ENCODE results near the gene RELL1.
A peak's percentile ranks its signal among the peaks of the same experiment; 100 is the strongest.
"Not testable (repeated sequence)": the region's sequence is repeated elsewhere in the genome, so short reads cannot be mapped to it uniquely, and the experiment has no call there.

The RELL1 gene

GRCh38 chr4:37682701-37683401 is 3.3 kb downstream of the RELL1 start:
- no peak for DNase-seq (ENCODE audit: low spot score in 2 of 2)
- Mint-ChIP-seq H3K4me1 (peaks cover 46% of the 10 kb centered on the region), H3K36me3 (peaks cover 44% of the 10 kb centered on the region), H3K27ac (peak overlapping the region; percentile 52), H3K4me3 (peak overlapping the region; percentile 52), H3K9me3 (no peaks in the 10 kb centered on the region)
- no peak for ATAC-seq

DNA sequence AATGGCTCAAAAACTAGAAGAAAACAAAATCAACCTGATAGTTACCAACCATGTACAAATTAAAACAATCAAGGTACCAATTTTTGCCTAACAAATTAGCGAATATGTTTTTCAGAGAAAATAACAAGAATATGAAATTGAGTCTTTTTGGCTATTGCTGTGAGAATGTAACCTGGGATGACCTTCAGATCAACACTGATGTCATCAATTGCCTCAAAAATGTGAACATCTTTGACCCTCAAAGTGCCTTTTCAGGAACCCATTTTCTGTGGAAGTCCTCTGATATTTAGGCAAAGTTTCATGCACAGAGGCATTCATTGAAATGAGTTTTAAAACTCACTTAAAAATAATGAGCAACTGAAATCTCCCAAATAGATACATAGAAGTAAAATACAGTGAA is 6.1 kb downstream of the RELL1 start:
- Mint-ChIP-seq H3K36me3 (peaks cover 32% of the 10 kb centered on the region), H3K9me3 (no peaks in the 10 kb centered on the region)
- ATAC-seq, result no peak

DNA sequence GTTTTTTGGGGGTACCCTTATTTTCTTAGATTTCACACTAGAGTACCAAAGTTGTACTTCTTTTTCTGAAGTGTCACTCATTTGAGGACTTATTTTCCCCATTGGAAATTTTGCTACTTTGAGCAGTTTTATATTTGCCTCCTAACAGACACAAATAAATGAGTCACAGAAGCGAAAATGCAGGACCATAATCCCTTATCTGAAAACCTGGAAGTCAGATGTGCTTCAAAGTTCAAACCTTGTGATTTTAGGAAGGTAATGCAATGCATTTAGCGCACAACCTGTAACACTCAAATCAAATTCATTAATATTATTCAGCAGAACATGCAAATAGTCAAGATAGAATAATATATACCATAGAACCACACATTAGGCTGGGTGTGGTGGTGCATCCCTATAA is 6.9 kb downstream of the RELL1 start:
- peaks cover 58% of the 10 kb centered on the region for H3K4me1 Mint-ChIP-seq
- H3K4me3 Mint-ChIP-seq, result no peak overlapping the region

More for the DNA sequence above, 6.1 kb downstream of the RELL1 start:
- no peak overlapping the region for H3K4me3 Mint-ChIP-seq
- H3K27ac Mint-ChIP-seq, result no peak overlapping the region
- H3K4me1 Mint-ChIP-seq, result peaks cover 63% of the 10 kb centered on the region
- no peak for DNase-seq (ENCODE audit: low spot score in 2 of 2)

DNA sequence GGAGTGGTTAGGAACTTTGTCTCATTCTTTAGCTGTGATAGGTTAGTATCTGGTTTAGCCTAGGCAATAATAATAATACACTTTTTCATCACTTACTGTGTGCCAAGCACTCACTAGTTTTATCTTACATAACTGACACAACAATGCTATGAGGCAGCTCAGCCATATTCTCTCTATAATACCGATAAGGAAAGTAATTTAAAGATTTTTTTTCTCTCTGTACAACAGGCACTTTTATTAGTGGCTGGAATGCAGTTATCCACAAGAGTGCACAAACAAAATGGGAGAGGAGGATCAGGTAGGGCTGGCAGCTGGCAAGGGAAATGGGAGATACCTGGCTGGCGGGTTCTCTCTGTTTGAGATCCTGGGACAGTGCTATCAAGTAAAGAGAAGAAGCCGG is 7.6 kb downstream of the RELL1 start:
- peak overlapping the region; percentile 54 for H3K27ac Mint-ChIP-seq
- DNase-seq (ENCODE audit: low spot score in 2 of 2) (no peak), ATAC-seq (no peak)
- H3K9me3 Mint-ChIP-seq, result no peaks in the 10 kb centered on the region
- H3K4me1 Mint-ChIP-seq, result peaks cover 61% of the 10 kb centered on the region
- peaks cover 21% of the 10 kb centered on the region for H3K36me3 Mint-ChIP-seq
- H3K4me3 Mint-ChIP-seq, result no peak overlapping the region

More for the DNA sequence above, 6.9 kb downstream of the RELL1 start:
- no peak for ATAC-seq
- DNase-seq (ENCODE audit: low spot score in 2 of 2), result no peak
- Mint-ChIP-seq H3K9me3 (no peaks in the 10 kb centered on the region), H3K27ac (no peak overlapping the region), H3K36me3 (peaks cover 24% of the 10 kb centered on the region)

GRCh38 chr4:37675587-37676290 is 10.4 kb downstream of the RELL1 start:
- Mint-ChIP-seq H3K27ac (peak overlapping the region; percentile 83), H3K4me1 (peaks cover 65% of the 10 kb centered on the region), H3K4me3 (peak overlapping the region; percentile 43), H3K9me3 (no peaks in the 10 kb centered on the region), H3K36me3 (peaks cover 6% of the 10 kb centered on the region)
- DNase-seq (ENCODE audit: low spot score in 2 of 2) (no peak), ATAC-seq (peak; percentile 55)

DNA sequence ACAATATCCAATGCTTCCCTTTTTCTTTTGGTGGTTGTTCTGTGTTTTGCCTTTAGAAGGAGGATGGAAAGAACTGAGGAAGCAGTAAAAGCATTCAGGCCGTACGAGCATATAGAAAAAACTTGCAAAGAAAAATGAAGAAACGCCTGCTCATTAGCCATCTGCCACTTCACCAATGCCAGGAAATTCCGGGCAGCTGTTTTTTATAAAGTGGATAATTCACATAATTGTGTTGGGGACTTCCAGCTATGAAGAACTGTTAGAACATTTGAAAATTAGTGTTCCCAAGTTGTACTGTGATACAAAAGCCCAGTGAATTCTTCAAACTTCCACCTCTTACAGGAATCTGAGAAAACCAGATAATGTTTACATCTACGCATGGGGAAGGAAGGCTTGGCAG is 11.7 kb downstream of the RELL1 start:
- Mint-ChIP-seq H3K4me3 (no peak overlapping the region), H3K27ac (no peak overlapping the region), H3K9me3 (no peaks in the 10 kb centered on the region), H3K36me3 (no peaks in the 10 kb centered on the region), H3K4me1 (peaks cover 68% of the 10 kb centered on the region)
- DNase-seq (ENCODE audit: low spot score in 2 of 2) (no peak), ATAC-seq (no peak)

- H3K36me3 Mint-ChIP-seq, result no peaks in the 10 kb centered on the region
Observed at GRCh38 chr4:37673538-37674192, 12.5 kb downstream of the RELL1 start.

DNA sequence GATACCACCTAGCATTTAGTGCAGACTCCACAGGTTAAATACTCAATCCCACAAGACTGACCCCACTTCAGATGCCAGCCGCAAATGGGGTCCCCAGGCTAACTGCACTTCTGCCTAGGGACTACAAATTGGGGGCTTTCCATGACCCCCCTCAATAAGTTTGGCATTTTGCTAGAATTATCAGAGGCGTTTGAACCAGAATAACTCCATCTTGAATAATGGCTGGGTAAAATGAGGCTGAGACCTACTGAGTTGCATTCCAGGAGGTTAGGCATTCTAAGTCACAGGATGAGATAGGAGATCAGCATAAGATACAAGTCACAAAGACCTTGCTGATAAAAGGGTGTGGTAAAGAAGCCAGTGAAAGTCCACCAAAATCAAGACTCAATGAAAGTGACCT is 15.1 kb downstream of the RELL1 start:
- H3K4me3 Mint-ChIP-seq, result no peak overlapping the region
- peaks cover 6% of the 10 kb centered on the region for H3K36me3 Mint-ChIP-seq
- H3K4me1 Mint-ChIP-seq, result peaks cover 61% of the 10 kb centered on the region
- no peak overlapping the region for H3K27ac Mint-ChIP-seq
- DNase-seq (ENCODE audit: low spot score in 2 of 2) (no peak), ATAC-seq (no peak)
- no peaks in the 10 kb centered on the region for H3K9me3 Mint-ChIP-seq

More at GRCh38 chr4:37673538-37674192, 12.5 kb downstream of the RELL1 start:
- no peaks in the 10 kb centered on the region for H3K9me3 Mint-ChIP-seq
- DNase-seq (ENCODE audit: low spot score in 2 of 2), result no peak
- H3K4me3 Mint-ChIP-seq, result no peak overlapping the region
- H3K27ac Mint-ChIP-seq, result no peak overlapping the region
- H3K4me1 Mint-ChIP-seq, result peaks cover 66% of the 10 kb centered on the region
- ATAC-seq, result no peak

DNA sequence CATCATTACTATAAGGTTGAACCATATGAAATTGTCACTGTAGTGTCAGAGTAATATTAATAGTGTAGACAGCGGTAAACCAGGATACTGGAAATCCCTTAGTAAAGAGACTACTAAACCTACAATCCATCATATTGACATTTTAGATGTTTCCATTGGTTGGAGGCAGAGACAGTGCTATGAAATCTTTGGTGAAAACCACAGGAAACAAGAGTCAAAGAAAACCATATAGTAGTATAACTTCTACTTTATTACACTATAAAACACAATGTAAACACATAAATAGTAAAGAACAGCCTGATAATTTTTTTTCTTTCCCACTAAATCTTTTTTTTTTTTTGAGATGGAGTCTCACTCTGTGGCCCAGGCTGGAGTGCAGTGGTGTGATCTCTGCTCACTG is 15.9 kb downstream of the RELL1 start:
- no peak overlapping the region for H3K27ac Mint-ChIP-seq
- no peak for DNase-seq (ENCODE audit: low spot score in 2 of 2)
- H3K36me3 Mint-ChIP-seq, result peaks cover 6% of the 10 kb centered on the region
- ATAC-seq, result no peak
- H3K4me3 Mint-ChIP-seq, result no peak overlapping the region
- H3K4me1 Mint-ChIP-seq, result peaks cover 61% of the 10 kb centered on the region
- H3K9me3 Mint-ChIP-seq, result no peaks in the 10 kb centered on the region

GRCh38 chr4:37669124-37669523 is 17.1 kb downstream of the RELL1 start:
- ATAC-seq; H3K4me3 Mint-ChIP-seq; DNase-seq (ENCODE audit: low spot score in 2 of 2); H3K27ac Mint-ChIP-seq; H3K9me3 Mint-ChIP-seq; H3K36me3 Mint-ChIP-seq: not testable (repeated sequence)
- H3K4me1 Mint-ChIP-seq, result peaks cover 65% of the 10 kb centered on the region

DNA sequence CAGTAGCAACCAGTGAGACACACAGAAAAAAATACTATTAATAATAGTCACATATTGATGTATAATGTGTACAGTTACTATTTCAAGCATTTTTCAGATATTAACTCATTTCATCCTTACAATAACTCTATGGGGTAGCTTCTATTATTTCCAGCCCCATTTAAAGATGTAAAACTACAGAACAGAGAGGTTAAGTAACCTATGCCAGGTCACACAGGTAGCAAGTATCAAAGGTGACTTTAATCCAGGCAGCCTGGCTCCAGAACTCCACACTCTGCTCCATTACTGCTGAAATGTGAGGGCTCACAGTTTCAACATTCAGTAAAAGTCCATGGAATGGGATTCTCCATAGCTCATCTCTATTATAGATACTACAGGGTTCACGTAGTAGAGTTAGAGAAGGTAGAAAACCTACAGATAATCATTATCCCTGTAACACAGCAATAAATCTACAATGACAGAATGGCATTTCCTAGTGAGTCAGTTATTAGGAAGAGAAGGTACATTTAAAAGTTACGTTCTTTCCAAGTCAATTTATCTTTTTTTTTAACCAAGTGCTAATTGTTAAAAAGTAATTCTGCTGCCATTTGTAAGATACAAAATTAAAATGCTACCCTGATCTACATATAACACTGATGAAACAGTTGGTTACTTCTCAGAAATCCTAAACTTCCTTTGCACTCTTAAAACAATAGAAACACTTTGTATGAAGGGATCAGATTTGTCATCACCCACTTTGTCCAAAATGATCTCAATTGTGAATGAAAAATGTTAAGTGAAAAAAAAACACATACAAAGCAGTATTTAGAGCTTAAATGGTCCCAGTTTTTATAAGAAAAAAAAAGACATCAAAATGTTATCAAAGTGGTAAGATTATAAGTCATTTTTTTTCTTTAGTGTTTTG is 18.7 kb downstream of the RELL1 start:
- peak overlapping the region; percentile 31 for H3K4me3 Mint-ChIP-seq
- peaks cover 62% of the 10 kb centered on the region for H3K4me1 Mint-ChIP-seq

GRCh38 chr4:37666625-37667071 is 19.5 kb downstream of the RELL1 start:
- Mint-ChIP-seq H3K27ac (peak overlapping the region; percentile 48), H3K4me1 (peaks cover 57% of the 10 kb centered on the region), H3K4me3 (peak overlapping the region; percentile 31), H3K9me3 (no peaks in the 10 kb centered on the region), H3K36me3 (peaks cover 14% of the 10 kb centered on the region)
- ATAC-seq, result peak; percentile 89
- DNase-seq (ENCODE audit: low spot score in 2 of 2), result no peak

More for the DNA sequence above, 18.7 kb downstream of the RELL1 start:
- Mint-ChIP-seq H3K9me3 (no peaks in the 10 kb centered on the region), H3K36me3 (peaks cover 14% of the 10 kb centered on the region), H3K27ac (peak overlapping the region; percentile 48)
- DNase-seq (ENCODE audit: low spot score in 2 of 2) (no peak), ATAC-seq (peak; percentile 21)

DNA sequence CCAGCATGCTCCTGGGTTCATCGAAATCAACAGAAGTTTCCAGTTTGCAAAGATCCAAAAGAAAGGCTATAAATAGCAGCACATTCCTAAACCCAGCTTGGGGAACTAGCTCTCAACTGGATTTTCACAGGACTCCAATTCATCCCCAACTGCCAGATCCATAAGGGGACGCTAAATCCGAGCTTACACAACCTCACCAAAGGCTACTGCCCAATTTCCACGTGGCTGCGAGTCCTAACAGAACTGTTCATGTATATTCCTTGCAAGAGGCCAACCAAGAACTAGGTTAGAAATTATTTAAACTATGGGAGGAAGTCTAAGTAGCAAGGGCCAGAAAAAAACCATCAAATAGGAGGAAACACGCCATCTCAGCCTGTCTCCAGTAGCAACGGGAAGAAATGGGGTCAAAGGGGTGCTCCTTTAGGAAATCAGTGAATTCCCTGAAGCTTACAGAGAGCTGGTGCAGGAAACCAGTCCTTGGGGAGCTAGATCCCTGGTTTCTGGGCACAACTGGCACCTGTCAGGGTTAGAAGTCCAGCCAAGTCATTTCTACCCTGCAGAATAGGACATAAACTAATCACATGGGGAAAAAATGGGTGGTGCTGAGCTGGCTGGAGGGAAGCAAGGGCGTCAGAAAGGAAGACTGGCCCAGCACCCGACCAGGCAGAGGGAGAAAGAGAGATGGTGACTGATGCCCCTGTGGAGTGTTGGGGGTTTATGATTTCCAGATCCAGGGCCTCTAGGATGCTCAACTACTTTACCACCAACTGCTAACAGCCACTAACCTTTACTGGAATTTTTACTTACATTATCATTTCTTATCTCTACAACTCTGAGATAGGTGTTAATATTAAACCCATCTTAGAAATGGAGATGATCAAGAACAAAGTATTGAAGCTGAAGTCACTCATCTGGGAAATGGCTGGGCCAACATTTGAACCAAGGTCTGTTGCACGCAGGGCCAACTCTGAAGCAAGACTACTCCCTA is 20.5 kb downstream of the RELL1 start:
- no peak for DNase-seq (ENCODE audit: low spot score in 2 of 2)
- H3K27ac Mint-ChIP-seq, result no peak overlapping the region
- no peak for ATAC-seq
- H3K36me3 Mint-ChIP-seq, result peaks cover 14% of the 10 kb centered on the region
- H3K4me3 Mint-ChIP-seq, result no peak overlapping the region
- H3K9me3 Mint-ChIP-seq, result no peaks in the 10 kb centered on the region
- H3K4me1 Mint-ChIP-seq, result peaks cover 51% of the 10 kb centered on the region

DNA sequence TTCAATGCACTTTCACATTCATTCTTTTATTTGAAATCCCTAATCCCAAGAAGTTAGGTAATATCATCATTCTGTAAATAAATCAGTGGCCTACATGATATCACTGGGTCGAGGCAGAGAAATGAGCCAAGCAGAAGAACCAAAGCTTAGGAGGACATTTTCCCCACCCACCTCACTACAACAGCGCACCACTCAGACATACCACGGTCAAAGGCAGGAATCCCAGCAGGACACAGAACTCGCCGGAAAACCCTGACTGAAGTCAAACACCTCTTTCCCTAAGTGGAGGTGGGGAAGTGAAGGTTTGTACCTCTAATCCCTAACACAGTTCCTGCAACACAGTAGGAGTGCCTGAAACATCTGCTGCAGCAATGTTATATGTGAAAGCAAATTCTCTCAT is 21.5 kb downstream of the RELL1 start:
- Mint-ChIP-seq H3K4me3 (no peak overlapping the region), H3K27ac (no peak overlapping the region)
- no peak for DNase-seq (ENCODE audit: low spot score in 2 of 2)

More for the DNA sequence above, 21.5 kb downstream of the RELL1 start:
- Mint-ChIP-seq H3K36me3 (peaks cover 14% of the 10 kb centered on the region), H3K9me3 (no peaks in the 10 kb centered on the region), H3K4me1 (peaks cover 58% of the 10 kb centered on the region)
- no peak for ATAC-seq
